H9 (cell line): Measurements from ENCODE around the gene ITGB6. TPM values are rescaled to one million over a fixed set of nuclear protein-coding genes. Genes with fewer than 3 reads are reported as not detected.

Source experiments
- DNase-seq: peaks from one replicate; pipeline ENCODE4 v3.0.0-alpha.2; 2017
- H2AFZ ChIP-seq: one replicate; pipeline ENCODE4 v1.6.1; 2013; ENCODE audit warnings: mild to moderate bottlenecking, low read length, control low read depth, moderate library complexity
- H2AK5ac ChIP-seq: 2 replicates; pipeline ENCODE4 v1.6.1; 2013; ENCODE audit warnings: low read length, control low read depth, mixed read lengths; ENCODE audit not compliant: insufficient read length
- H2BK120ac ChIP-seq: one replicate; pipeline ENCODE4 v1.6.1; 2013; ENCODE audit warnings: low read depth, mild to moderate bottlenecking, low read length, control low read depth, inconsistent platforms; ENCODE audit not compliant: poor library complexity, severe bottlenecking
- H2BK12ac ChIP-seq: 2 replicates; pipeline ENCODE4 v1.6.1; 2013; ENCODE audit warnings: low read length, control low read depth, mixed read lengths, low read depth; ENCODE audit not compliant: insufficient read length
- H2BK15ac ChIP-seq: 2 replicates; pipeline ENCODE4 v1.6.1; 2013; ENCODE audit warnings: low read depth, low read length, control low read depth
- H2BK20ac ChIP-seq: one replicate; pipeline ENCODE4 v1.6.1; 2013; ENCODE audit warnings: low read depth, mild to moderate bottlenecking, low read length, control low read depth, inconsistent platforms; ENCODE audit not compliant: poor library complexity, severe bottlenecking
- H2BK5ac ChIP-seq: 2 replicates; pipeline ENCODE4 v1.6.1; 2013; ENCODE audit warnings: low read length, control low read depth, mixed read lengths; ENCODE audit not compliant: insufficient read length
- H3K14ac ChIP-seq: 2 replicates; pipeline ENCODE4 v1.6.1; 2013; ENCODE audit warnings: low read length, control low read depth; ENCODE audit not compliant: insufficient read depth
- H3K18ac ChIP-seq: 2 replicates; pipeline ENCODE4 v1.6.1; 2013; ENCODE audit warnings: low read depth, mild to moderate bottlenecking, mixed read lengths, low read length, control low read depth; ENCODE audit not compliant: insufficient read length
- H3K23ac ChIP-seq: 2 replicates; pipeline ENCODE4 v1.6.1; 2013; ENCODE audit warnings: low read length, control low read depth, mixed read lengths, low read depth; ENCODE audit not compliant: insufficient read length
- H3K23me2 ChIP-seq: 2 replicates; pipeline ENCODE4 v1.6.1; 2013; ENCODE audit warnings: low read depth, mild to moderate bottlenecking, mixed read lengths, low read length, control low read depth; ENCODE audit not compliant: insufficient read length, poor library complexity, severe bottlenecking
- H3K27ac ChIP-seq: 2 replicates; pipeline ENCODE4 v1.5.1; 2013; ENCODE audit warnings: low read length, control low read depth, mixed read lengths, low read depth; ENCODE audit not compliant: insufficient read length
- H3K27me3 ChIP-seq: 2 replicates; pipeline ENCODE4 v1.6.1; 2013; ENCODE audit warnings: low read length, control low read depth, inconsistent platforms; ENCODE audit not compliant: insufficient read depth
- H3K4ac ChIP-seq: 2 replicates; pipeline ENCODE4 v1.6.1; 2013; ENCODE audit warnings: low read depth, mild to moderate bottlenecking, control low read depth, inconsistent platforms, low read length, moderate library complexity
- H3K4me1 ChIP-seq: 2 replicates; pipeline ENCODE4 v1.6.1; 2013; ENCODE audit warnings: low read length, control low read depth, inconsistent platforms; ENCODE audit not compliant: insufficient read depth
- H3K4me2 ChIP-seq: 2 replicates; pipeline ENCODE4 v1.6.1; 2013; ENCODE audit warnings: low read length, control low read depth, mixed read lengths; ENCODE audit not compliant: insufficient read length, insufficient read depth
- H3K56ac ChIP-seq: 2 replicates; pipeline ENCODE4 v1.6.1; 2013; ENCODE audit warnings: low read depth, mild to moderate bottlenecking, mixed read lengths, low read length, control low read depth; ENCODE audit not compliant: insufficient read length
- H3K79me1 ChIP-seq: 2 replicates; pipeline ENCODE4 v1.6.1; 2013; ENCODE audit warnings: low read depth, mild to moderate bottlenecking, moderate library complexity, low read length, control low read depth, inconsistent platforms; ENCODE audit not compliant: insufficient read depth, poor library complexity, severe bottlenecking
- H3K79me2 ChIP-seq: 2 replicates; pipeline ENCODE4 v1.6.1; 2013; ENCODE audit warnings: low read length, control low read depth, inconsistent platforms; ENCODE audit not compliant: insufficient read depth
- H3K9ac ChIP-seq: 2 replicates; pipeline ENCODE4 v1.6.1; 2013; ENCODE audit warnings: low read length, control low read depth, mixed read lengths; ENCODE audit not compliant: insufficient read length; ENCODE audit errors: extremely low read depth
- H3K9me3 ChIP-seq: one replicate; pipeline ENCODE4 v1.6.1; 2013; ENCODE audit warnings: low read depth, low read length, inconsistent platforms; ENCODE audit not compliant: control insufficient read depth
- H3T11ph ChIP-seq: one replicate; pipeline ENCODE4 v1.6.1; 2013; ENCODE audit warnings: mild to moderate bottlenecking, low read length, control low read depth, inconsistent platforms
- H4K20me1 ChIP-seq: one replicate; pipeline ENCODE4 v1.6.1; 2013; ENCODE audit not compliant: control insufficient read depth, insufficient read length, insufficient read depth
- H4K5ac ChIP-seq: 2 replicates; pipeline ENCODE4 v1.6.1; 2013; ENCODE audit warnings: low read depth, mild to moderate bottlenecking, mixed read lengths, low read length, control low read depth; ENCODE audit not compliant: insufficient read length
- H4K8ac ChIP-seq: replicated peaks from 2 replicates; pipeline ENCODE4 v1.6.1; 2013; ENCODE audit warnings: low read length, control low read depth, mixed read lengths, low read depth; ENCODE audit not compliant: insufficient read length
- H4K91ac ChIP-seq: 2 replicates; pipeline ENCODE4 v1.6.1; 2013; ENCODE audit warnings: low read depth, mild to moderate bottlenecking, moderate library complexity, mixed read lengths, low read length, control low read depth; ENCODE audit not compliant: insufficient read length
- H3K27ac Mint-ChIP-seq, 3 experiments: 2 replicates in 2 of 3; 3 replicates in 1 of 3; pipeline ENCODE4 v1.8.0; 2020 to 2021; ENCODE audit warnings: mixed read lengths in 3 of 3, mild to moderate bottlenecking in 1 of 3, moderate library complexity in 1 of 3
- H3K27me3 Mint-ChIP-seq: 2 replicates; pipeline ENCODE4 v1.8.0; 2021; ENCODE audit warnings: low read depth, mild to moderate bottlenecking, moderate library complexity, mixed read lengths
- H3K36me3 Mint-ChIP-seq, 3 experiments: 2 replicates in 2 of 3; 3 replicates in 1 of 3; pipeline ENCODE4 v1.8.0; 2020 to 2021; ENCODE audit warnings: low read depth in 3 of 3, mixed read lengths in 3 of 3; ENCODE audit not compliant: insufficient read depth in 1 of 3
- H3K4me1 Mint-ChIP-seq, 2 experiments: 2 replicates each; pipeline ENCODE4 v1.8.0; 2020; ENCODE audit warnings: mixed read lengths in 2 of 2
- H3K4me3 Mint-ChIP-seq, 2 experiments: 2 replicates in 1 of 2; 3 replicates in 1 of 2; pipeline ENCODE4 v1.8.0; 2020 to 2021; ENCODE audit warnings: mild to moderate bottlenecking in 2 of 2, mixed read lengths in 2 of 2, moderate library complexity in 1 of 2
- H3K9me3 Mint-ChIP-seq, 2 experiments: 2 replicates in 1 of 2; 3 replicates in 1 of 2; pipeline ENCODE4 v1.8.0; 2020; ENCODE audit warnings: mild to moderate bottlenecking in 2 of 2, mixed read lengths in 2 of 2, moderate library complexity in 1 of 2
- WGBS: extraction: QIAGEN DNeasy Blood & Tissue Kit; methylation state at CpG from one replicate; pipeline ENCODE4 v1.1.7; 2013; ENCODE audit warnings: missing lambda C conversion rate, low lambda C conversion rate, mixed read lengths; ENCODE audit not compliant: insufficient read length; ENCODE audit errors: extremely low coverage; 5-methylcytosine and 5-hydroxymethylcytosine counted together
- total RNA-seq: library from RNA; stranded (reverse); gene quantifications from 2 replicates; pipeline ENCODE4 v1.2.1, GENCODE V29; 2021
- TF ChIP-seq, protein P1 (sequence below): fragments of 200-600 bp; sonication (generic); conservative IDR thresholded peaks from 3 replicates; pipeline ENCODE4 v1.8.0; 2021; ENCODE audit warnings: antibody characterized with exemption, mild to moderate bottlenecking

The ITGB6 gene
- total RNA-seq, 1 experiment from 2014 or later: not detected

DNA sequence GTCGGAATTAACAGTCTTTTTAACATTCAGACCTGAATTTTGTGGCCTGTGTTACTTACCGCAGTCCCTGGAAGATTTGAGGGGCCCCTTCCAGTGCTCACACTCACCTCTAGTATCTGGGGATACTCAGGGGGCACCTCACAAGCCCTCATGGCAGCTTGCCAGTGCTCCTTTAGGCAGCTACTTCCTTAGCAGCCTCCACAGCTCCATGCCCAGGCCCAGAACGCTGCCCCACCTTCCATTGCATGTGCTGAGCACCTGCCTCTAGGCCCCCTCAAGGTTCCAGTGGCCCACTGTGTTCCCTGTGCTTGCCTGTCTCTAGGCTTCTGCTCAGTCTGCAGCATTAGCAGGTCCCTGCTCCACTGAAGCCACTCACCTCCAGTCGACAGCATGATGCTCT, 107.6 kb downstream of the ITGB6 start:
- Mint-ChIP-seq H3K4me1 (no peaks in the 10 kb centered on the region), H3K27ac (no peak overlapping the region), H3K9me3 (peaks cover 61 to 64% of the 10 kb centered on the region in 2 experiments), H3K27me3 (peaks cover 5% of the 10 kb centered on the region), H3K36me3 (peaks cover 25 to 51% (median 39%) of the 10 kb centered on the region in 3 experiments), H3K4me3 (no peak overlapping the region)
- no peak overlapping the region for H3K23ac ChIP-seq
- no peak overlapping the region for H3K4ac ChIP-seq
- no peak overlapping the region for H3K27ac ChIP-seq
- H3K79me2 ChIP-seq: no peaks in the 10 kb centered on the region
- no peak overlapping the region for H3K56ac ChIP-seq
- no peak overlapping the region for H4K5ac ChIP-seq
- no peak overlapping the region for H4K91ac ChIP-seq
- no peak overlapping the region for H3K4me2 ChIP-seq
- DNase-seq: no peak
- no peaks in the 10 kb centered on the region for H3K4me1 ChIP-seq
- H3K9me3 ChIP-seq: peaks cover 21% of the 10 kb centered on the region
- H3K27me3 ChIP-seq: no peaks in the 10 kb centered on the region
- TF ChIP-seq, protein P1, sequence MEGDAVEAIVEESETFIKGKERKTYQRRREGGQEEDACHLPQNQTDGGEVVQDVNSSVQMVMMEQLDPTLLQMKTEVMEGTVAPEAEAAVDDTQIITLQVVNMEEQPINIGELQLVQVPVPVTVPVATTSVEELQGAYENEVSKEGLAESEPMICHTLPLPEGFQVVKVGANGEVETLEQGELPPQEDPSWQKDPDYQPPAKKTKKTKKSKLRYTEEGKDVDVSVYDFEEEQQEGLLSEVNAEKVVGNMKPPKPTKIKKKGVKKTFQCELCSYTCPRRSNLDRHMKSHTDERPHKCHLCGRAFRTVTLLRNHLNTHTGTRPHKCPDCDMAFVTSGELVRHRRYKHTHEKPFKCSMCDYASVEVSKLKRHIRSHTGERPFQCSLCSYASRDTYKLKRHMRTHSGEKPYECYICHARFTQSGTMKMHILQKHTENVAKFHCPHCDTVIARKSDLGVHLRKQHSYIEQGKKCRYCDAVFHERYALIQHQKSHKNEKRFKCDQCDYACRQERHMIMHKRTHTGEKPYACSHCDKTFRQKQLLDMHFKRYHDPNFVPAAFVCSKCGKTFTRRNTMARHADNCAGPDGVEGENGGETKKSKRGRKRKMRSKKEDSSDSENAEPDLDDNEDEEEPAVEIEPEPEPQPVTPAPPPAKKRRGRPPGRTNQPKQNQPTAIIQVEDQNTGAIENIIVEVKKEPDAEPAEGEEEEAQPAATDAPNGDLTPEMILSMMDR: no peak
- no peak overlapping the region for H2BK120ac ChIP-seq
- H2BK20ac ChIP-seq: no peak overlapping the region
- H2AK5ac ChIP-seq: no peak overlapping the region
- no peak overlapping the region for H2AFZ ChIP-seq
- no peak overlapping the region for H3K9ac ChIP-seq
- no peaks in the 10 kb centered on the region for H3K23me2 ChIP-seq
- H2BK12ac ChIP-seq: no peak overlapping the region
- WGBS: no CpG with 5 or more reads among the region's 4 CpGs
- no peak overlapping the region for H3K18ac ChIP-seq
- H4K20me1 ChIP-seq: no peaks in the 10 kb centered on the region
- H3K14ac ChIP-seq: no peak overlapping the region
- H3K79me1 ChIP-seq: no peaks in the 10 kb centered on the region
- H3T11ph ChIP-seq: no peak overlapping the region
- no peak overlapping the region for H4K8ac ChIP-seq
- H2BK15ac ChIP-seq: no peak overlapping the region
- no peak overlapping the region for H2BK5ac ChIP-seq
